ENCODE results near the gene TBCA.

DNA sequence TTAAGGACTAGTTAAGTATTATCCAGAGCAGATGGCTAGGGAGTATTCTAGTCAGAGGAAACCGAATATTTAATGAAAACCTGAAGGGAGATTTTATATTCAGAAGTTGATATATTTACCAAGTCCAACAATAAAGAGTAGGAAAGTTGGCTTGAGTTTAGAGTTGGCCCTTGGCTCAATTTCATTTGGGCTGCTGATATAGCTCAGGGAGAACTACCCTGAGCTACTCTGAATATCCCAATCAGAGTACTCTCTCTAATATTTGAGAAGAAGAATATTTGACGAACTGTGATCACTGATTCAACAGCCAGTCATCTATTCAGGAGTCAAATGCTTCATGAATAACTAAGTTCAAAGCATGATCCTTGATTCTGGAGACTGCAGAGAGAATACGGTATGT is 34.5 kb downstream of the TBCA start:
- TF ChIP-seq, protein P1, sequence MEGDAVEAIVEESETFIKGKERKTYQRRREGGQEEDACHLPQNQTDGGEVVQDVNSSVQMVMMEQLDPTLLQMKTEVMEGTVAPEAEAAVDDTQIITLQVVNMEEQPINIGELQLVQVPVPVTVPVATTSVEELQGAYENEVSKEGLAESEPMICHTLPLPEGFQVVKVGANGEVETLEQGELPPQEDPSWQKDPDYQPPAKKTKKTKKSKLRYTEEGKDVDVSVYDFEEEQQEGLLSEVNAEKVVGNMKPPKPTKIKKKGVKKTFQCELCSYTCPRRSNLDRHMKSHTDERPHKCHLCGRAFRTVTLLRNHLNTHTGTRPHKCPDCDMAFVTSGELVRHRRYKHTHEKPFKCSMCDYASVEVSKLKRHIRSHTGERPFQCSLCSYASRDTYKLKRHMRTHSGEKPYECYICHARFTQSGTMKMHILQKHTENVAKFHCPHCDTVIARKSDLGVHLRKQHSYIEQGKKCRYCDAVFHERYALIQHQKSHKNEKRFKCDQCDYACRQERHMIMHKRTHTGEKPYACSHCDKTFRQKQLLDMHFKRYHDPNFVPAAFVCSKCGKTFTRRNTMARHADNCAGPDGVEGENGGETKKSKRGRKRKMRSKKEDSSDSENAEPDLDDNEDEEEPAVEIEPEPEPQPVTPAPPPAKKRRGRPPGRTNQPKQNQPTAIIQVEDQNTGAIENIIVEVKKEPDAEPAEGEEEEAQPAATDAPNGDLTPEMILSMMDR (IDR thresholded peaks at IDR 0.05): no peak
- TF ChIP-seq POLR2A (IDR thresholded peaks at IDR 0.05; ENCODE audit: low read depth): no peak
- no peak for TF ChIP-seq EP300 (IDR thresholded peaks at IDR 0.05)
- TF ChIP-seq POLR2AphosphoS5 (IDR thresholded peaks at IDR 0.05): no peak
